Stomach (tissue), 9 donors: ENCODE results near the gene SRPRB. TPM values are rescaled to one million over a fixed set of nuclear protein-coding genes. Genes with fewer than 3 reads are reported as not detected.

Experiments used
- DNase-seq, 2 donors: peaks; one replicate each; pipeline versions ENCODE4 v3.0.0 to v3.0.0-alpha.2; 2013 to 2019
- H3K27ac ChIP-seq, 5 donors: fragments of 200-600 bp in 4 of 5; sonication (generic) in 4 of 5; one replicate each; pipeline ENCODE4 v1.5.1; 2013 to 2019; ENCODE audit warnings: mild to moderate bottlenecking in 1 of 5, moderate library complexity in 1 of 5
- H3K27me3 ChIP-seq, 3 donors: fragments of 200-600 bp; sonication (generic); one replicate each; pipeline ENCODE4 v1.5.1; 2017 to 2019; ENCODE audit warnings: mixed run types in 1 of 3
- H3K36me3 ChIP-seq, 4 donors: fragments of 200-600 bp; sonication (generic); 1 replicate in 3 of 4; 2 replicates in 1 of 4; pipeline ENCODE4 v1.5.1; 2016 to 2019
- H3K4me1 ChIP-seq, 4 donors: fragments of 200-600 bp; sonication (generic); one replicate each; pipeline ENCODE4 v1.5.1; 2016 to 2019
- H3K4me3 ChIP-seq, 4 donors: fragments of 200-600 bp; sonication (generic) in 3 of 4; one replicate each; pipeline ENCODE4 v1.5.1; 2016 to 2019; ENCODE audit warnings: mild to moderate bottlenecking in 1 of 4
- H3K9me3 ChIP-seq, 4 donors: fragments of 200-600 bp; sonication (generic); one replicate each; pipeline ENCODE4 v1.5.1; 2016 to 2019
- CTCF ChIP-seq, 7 experiments: fragments of 450-650 bp in 4 of 7; fragments of 200-600 bp in 3 of 7; sonication (generic) in 3 of 7; IDR thresholded peaks; one replicate each; pipeline ENCODE4 v1.5.1; 2016 to 2019; ENCODE audit warnings: antibody characterized with exemption in 7 of 7, control low read depth in 2 of 7, mild to moderate bottlenecking in 1 of 7
- EP300 ChIP-seq: sonication (generic); formaldehyde crosslinking; IDR thresholded peaks from one replicate; pipeline ENCODE4 v1.6.1; 2017; ENCODE audit warnings: antibody characterized with exemption
- POLR2A ChIP-seq, 4 donors: fragments of 450-650 bp; IDR thresholded peaks; one replicate each; pipeline ENCODE4 v1.6.1; 2016; ENCODE audit warnings: antibody characterized with exemption in 4 of 4, control low read depth in 2 of 4, mild to moderate bottlenecking in 1 of 4, moderate library complexity in 1 of 4
- POLR2AphosphoS5 ChIP-seq, 3 donors: sonication (generic); formaldehyde crosslinking; IDR thresholded peaks; one replicate each; pipeline ENCODE4 v1.6.1; 2016; ENCODE audit warnings: antibody characterized with exemption in 3 of 3
- WGBS, 5 donors: extraction: QIAGEN DNeasy Blood & Tissue Kit in 3 of 5; methylation state at CpG; one replicate each; pipeline versions ENCODE4 v1.1.5 to v1.1.7; 2013 to 2018; 5-methylcytosine and 5-hydroxymethylcytosine counted together
- intact Hi-C: fragments of 100-400 bp; cut with DNase I; formaldehyde crosslinking; loops from one replicate; pipeline ENCODE4 v1.15.1; 2023; ENCODE audit warnings: low total_unique reads
- polyA plus RNA-seq, 3 donors: library from polyadenylated mRNA; stranded (reverse); fragments of 200-250 nt; gene quantifications; one replicate each; pipeline ENCODE4 v1.2.3, GENCODE V29; 2013
- total RNA-seq, 5 donors: library from RNA; depleted of rRNA; stranded (reverse); fragments of >200 nt; gene quantifications; one replicate each; pipeline versions ENCODE4 v1.1.0 to v1.2.3, GENCODE V29; 2014 to 2016
- donor health status: healthy with polysubstance abuse.
- donor health status: Bipolar disorder and iron deficiency.
- donor health status: healthy.

The SRPRB gene
- total and polyA plus RNA-seq, 8 donors = 5.3 to 54.9 (median 18.2) TPM

- H3K27ac ChIP-seq = no peak overlapping the region
- H3K9me3 ChIP-seq = no peaks in the 10 kb centered on the region
- peaks cover 0 to 53% (median 46%) of the 10 kb centered on the region in 4 donors for H3K36me3 ChIP-seq
- no peak for DNase-seq
- intact Hi-C loops = no loop called here
- TF ChIP-seq CTCF (IDR thresholded peaks at IDR 0.05) (no peak), POLR2A (IDR thresholded peaks at IDR 0.05) (no peak), EP300 (no peak), POLR2AphosphoS5 (IDR thresholded peaks at IDR 0.05) (no peak)
- 82 to 89% (median 85%) methylated on average over 12 of the region's 12 CpGs for WGBS, 5 donors
- peaks cover 0 to 9% (median 4%) of the 10 kb centered on the region in 4 donors for H3K4me1 ChIP-seq
- no peak overlapping the region for H3K4me3 ChIP-seq
- no peaks in the 10 kb centered on the region for H3K27me3 ChIP-seq
Observed at GRCh38 chr3:133825969-133826727, 20.5 kb downstream of the SRPRB start.

- intact Hi-C loops = no loop called here
- Histone ChIP-seq H3K9me3 (no peaks in the 10 kb centered on the region), H3K27ac (no peak overlapping the region), H3K27me3 (no peaks in the 10 kb centered on the region), H3K36me3 (peaks cover 0 to 43% (median 36%) of the 10 kb centered on the region in 4 donors), H3K4me1 (peaks cover 0 to under 1% (median 0%) of the 10 kb centered on the region in 4 donors), H3K4me3 (no peak overlapping the region)
- 10 to 55% (median 48%) methylated on average over 1 of the region's 1 CpG for WGBS, 5 donors
- TF ChIP-seq POLR2A (IDR thresholded peaks at IDR 0.05) = no peak
- no peak for TF ChIP-seq POLR2AphosphoS5 (IDR thresholded peaks at IDR 0.05)
- TF ChIP-seq EP300 = no peak
- no peak for TF ChIP-seq CTCF (IDR thresholded peaks at IDR 0.05)
- no peak for DNase-seq
Observed at GRCh38 chr3:133827136-133827535, 21.5 kb downstream of the SRPRB start.

- WGBS, 5 donors = 66 to 88% (median 77%) methylated on average over 4 of the region's 4 CpGs
- Histone ChIP-seq H3K27me3 (no peaks in the 10 kb centered on the region), H3K27ac (no peak overlapping the region), H3K4me3 (no peak overlapping the region), H3K4me1 (no peaks in the 10 kb centered on the region), H3K36me3 (peaks cover 0 to 37% (median 30%) of the 10 kb centered on the region in 4 donors), H3K9me3 (no peaks in the 10 kb centered on the region)
- intact Hi-C loops = no loop called here
- no peak for DNase-seq
- no peak for TF ChIP-seq POLR2AphosphoS5 (IDR thresholded peaks at IDR 0.05)
Observed at GRCh38 chr3:133827684-133828083, 22.1 kb downstream of the SRPRB start.

GRCh38 chr3:133828576-133829309 lies 23.1 kb downstream of the SRPRB start:
- no peak for DNase-seq

More at GRCh38 chr3:133828576-133829309, 23.1 kb downstream of the SRPRB start:
- Histone ChIP-seq H3K36me3 (peaks cover 0 to 27% (median 21%) of the 10 kb centered on the region in 4 donors), H3K9me3 (no peaks in the 10 kb centered on the region), H3K27ac (no peak overlapping the region), H3K4me1 (no peaks in the 10 kb centered on the region), H3K27me3 (no peaks in the 10 kb centered on the region), H3K4me3 (no peak overlapping the region)
- no peak for TF ChIP-seq CTCF (IDR thresholded peaks at IDR 0.05)
- no peak for TF ChIP-seq EP300
- no peak for TF ChIP-seq POLR2A (IDR thresholded peaks at IDR 0.05)
- TF ChIP-seq POLR2AphosphoS5 (IDR thresholded peaks at IDR 0.05) = no peak
- WGBS, 5 donors = 68 to 80% (median 75%) methylated on average over 8 to 12 of the region's 12 CpGs
- intact Hi-C loops = no loop called here
